GM21825 (cell line): Measurements from ENCODE around the gene FBLIM1.

Experiments
- ATAC-seq: cut with Tn5 transposase; IDR thresholded peaks from one replicate; pipeline ENCODE4 v1.9.1; 2021; ENCODE audit warnings: mild to moderate bottlenecking, moderate library complexity; ENCODE audit not compliant: unreplicated experiment

FBLIM1 gene

GRCh38 chr1:15744122-15744679 lies 14.4 kb upstream of the FBLIM1 start:
- no peak for ATAC-seq

DNA sequence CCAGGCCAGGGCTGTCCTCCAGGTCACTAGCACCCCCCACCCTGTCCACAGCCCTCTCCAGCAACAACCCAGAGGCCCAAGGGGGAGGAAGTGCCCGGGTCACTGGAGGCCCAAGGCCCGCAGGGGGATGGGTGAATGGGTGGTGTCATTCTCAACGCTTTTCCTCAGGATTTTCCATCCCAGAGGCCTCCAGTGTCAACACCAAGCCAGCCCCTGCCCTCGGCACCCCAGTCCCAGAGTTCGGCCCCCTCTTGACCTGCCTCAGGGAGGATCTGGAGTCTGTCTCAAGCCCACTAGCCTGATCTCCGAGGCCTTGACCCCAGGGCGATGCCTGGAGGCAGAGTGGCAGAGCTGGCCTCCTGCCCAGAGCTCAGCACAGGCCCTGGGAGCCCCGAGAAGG lies 11.2 kb upstream of the FBLIM1 start:
- ATAC-seq, result no peak

DNA sequence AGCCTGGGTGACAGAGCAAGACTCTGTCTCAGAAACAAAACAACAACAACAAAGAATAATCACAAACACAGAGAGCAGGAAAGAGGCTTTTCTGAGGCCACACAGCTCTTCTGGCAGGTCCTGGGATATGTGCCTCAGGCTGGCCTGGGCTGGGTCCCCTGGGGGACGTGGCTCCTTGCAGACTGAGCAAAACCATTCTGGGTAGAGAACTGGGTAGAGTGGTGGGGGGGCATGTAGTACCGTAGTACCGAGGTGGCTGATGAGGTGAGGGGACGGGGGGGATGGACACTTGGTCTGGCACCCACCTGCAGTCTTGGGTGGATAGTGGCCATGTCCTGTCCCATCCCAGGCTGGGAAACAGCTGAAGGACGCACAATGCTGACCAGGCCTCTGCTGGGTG lies 10.3 kb upstream of the FBLIM1 start:
- no peak for ATAC-seq

DNA sequence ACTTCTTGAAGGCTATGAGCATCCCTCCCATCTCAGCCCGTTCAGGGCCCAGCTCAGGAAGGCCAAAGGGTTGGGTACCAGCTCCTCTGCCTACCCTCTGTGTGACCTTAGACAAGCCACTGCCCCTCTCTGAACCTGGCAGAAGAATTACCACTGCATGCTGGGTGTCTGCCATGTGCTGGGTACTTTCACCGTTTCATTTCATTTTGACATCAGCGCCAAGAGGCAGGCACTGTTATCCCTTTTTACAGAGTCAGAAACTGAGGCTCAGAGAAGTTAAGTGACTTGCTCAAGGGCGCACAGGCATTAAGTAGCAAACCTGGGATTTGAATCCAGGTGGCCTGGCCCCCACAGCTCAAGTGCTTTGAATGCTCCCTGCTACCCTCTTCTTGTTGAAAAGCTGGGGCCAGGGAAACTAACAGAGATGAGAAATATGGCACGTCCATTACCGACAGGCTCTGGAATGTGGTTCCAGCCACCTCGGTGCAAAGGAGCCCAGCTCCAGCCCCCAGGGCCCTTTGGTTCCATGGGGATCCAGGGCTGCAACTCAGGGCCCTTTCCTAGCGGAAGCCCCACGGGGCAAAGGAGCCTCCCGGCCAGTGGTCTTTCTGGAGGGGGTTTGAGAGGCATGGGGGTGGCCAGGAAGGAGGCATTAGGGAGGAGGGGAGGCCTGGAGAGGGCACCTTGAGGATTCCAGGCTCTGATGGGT lies 9.8 kb upstream of the FBLIM1 start:
- ATAC-seq, result no peak

DNA sequence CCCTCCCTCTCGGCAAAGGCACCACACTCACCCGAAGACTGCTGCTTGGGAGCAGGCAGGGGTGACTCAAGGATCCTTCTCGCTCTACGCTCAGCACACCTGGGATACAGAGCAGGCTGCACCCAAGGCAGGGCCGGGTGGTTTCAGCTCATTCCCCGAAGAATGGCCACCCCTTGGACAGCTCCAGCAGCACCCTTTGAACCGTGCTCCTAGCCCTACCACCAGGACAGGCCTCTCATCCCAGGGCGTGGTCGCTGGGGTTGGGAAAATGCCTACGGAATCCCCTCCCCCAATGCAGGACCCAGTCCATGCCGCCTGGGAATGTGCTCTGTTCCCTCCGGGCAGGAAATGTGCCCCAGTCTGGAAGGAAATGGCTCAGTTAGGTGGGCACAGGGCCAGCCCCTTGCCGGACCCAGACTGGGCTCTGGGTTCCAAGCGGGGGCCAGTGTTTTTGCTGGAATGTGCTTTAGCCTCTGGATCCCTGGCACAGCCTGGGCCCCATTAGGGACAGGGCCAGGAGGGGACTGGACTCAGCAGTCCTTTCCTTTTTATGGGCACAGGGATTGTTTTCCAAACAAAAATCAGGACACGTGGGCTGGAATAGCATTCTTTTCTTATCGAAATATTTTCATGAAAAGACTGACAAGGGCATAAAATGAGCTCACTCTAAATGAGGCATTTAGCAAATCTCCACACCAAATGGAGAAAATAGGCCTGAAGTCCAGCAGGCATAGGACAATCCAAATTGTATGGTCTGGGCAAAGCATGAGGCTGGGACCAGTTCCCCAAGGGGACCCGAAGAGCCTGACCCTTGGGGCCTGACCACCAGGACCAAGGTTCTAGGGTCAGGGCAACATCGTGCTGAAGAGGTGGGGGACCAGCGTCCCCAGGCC lies 8.9 kb upstream of the FBLIM1 start:
- ATAC-seq, result no peak

- no peak for ATAC-seq
These were observed 7.7 kb upstream of the FBLIM1 start for GRCh38 chr1:15750924-15751323.

DNA sequence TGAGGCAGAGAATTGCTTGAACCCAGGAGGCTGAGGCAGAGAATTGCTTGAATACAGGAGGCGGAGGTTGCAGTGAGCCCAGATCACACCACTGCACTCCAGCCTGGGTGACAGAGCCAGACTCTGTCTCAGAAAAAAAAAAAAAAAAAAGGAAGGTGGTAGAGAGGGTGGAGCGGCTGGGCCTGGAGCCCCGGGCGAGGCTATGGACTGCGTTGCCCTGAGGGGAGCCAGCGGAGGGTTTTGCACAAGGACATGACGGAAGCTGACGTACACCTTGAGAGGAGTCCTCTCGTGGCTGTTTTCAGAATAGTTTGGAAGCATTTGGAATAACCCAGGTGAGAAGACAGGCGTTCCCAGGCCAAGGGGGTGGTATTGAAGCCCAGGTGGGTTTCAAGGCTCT lies 6.9 kb upstream of the FBLIM1 start:
- no peak for ATAC-seq

GRCh38 chr1:15753776-15754175 lies 4.8 kb upstream of the FBLIM1 start:
- ATAC-seq, result no peak

DNA sequence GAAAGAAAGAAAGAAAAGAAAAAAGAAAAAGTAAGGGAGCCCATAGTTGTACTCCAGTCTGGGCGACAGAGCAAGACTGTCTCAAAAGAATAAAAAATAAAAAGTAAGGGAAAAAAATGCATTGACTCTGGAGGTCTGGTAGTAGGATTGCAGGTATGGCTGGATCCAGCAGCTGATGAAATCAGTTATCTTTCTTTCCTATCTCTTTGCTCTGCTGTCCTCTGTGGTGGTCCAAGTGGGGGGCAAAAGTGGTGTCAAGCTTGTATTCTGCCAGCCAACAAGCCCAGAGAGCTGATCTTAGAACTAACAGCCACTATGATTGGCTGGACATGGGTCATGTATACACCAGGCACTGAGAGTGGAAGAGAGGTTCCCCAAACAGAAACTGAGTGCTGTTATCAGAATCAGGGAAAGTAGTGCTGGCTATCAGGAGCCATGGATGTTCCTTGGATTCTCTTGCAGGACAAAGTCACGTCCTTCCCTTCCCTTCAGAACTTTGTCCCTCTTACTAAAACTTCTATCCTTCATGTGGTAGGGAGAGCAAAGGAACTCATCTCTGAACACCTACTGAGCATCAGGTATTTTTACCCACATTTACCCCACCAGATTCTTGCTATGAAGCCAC lies 3.5 kb upstream of the FBLIM1 start:
- ATAC-seq, result no peak

- no peak for ATAC-seq
These were observed 3.0 kb upstream of the FBLIM1 start for GRCh38 chr1:15755646-15756040.

- ATAC-seq, result no peak
These were observed 2.2 kb upstream of the FBLIM1 start for GRCh38 chr1:15756143-15757015.

DNA sequence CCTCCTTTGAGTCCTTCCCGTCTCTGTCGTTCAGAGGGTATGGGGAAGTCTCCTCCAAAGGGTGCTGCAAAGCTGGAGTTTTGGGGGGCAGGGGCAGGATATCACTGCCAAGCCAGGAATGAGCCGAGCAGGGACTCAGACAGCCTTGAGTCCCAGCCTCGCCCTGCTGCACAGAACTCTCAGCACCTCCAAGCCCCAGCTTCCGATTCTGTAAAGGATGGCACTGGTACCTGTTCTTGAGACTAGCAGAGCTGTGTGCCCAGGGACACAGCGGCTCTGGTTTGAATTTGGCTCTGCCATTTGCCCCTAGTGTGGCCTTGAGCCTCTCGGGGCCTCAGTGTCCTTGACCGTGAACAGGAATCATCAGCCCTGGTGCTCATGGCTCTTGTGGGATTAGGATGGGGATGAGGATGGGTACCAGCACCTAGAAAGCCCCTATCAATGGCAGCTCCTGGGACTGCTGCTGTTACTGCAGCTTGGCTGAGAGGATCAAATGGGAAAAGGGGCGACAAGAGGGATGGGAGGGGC lies 1.5 kb upstream of the FBLIM1 start:
- ATAC-seq, result no peak

DNA sequence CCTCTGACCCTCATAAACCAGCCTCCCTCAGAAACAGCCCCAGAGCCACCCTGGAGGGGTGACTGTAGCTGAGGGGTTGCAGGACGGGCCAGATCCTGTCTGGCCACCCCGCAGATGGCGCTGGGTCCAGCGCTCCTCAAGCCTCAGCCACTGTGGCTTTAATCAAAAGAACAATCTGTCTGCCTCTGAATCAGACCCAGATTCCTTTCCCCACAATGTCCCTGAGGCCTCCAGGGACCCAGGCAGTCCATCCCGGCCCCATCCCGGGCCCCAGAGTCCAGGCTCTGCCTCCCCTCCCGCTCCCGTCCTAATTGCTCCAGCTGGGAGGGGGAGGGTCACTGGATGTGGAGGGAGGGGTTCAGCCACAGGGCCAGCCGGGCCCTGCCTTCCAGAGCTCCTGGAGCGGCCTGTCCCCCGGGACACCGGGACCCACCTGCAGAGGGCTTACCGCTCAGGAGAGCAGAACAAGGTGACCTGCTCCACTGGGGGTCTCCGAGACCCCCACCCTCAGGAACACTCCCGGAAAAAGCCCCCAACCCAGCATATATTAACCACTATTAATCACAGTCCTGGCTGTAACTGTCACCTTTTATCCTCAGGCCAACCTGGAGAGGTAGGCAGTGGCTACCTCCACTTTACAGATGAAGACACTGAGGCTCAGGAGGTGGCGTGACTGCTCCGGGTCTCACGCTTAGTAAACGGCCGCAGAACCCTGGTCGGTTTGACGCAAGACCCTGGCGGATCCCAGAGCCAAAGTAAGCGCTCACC lies 836 bp upstream of the FBLIM1 start:
- ATAC-seq, result no peak

- ATAC-seq, result no peak
These were observed 512 bp downstream of the FBLIM1 start for GRCh38 chr1:15758953-15759661.

DNA sequence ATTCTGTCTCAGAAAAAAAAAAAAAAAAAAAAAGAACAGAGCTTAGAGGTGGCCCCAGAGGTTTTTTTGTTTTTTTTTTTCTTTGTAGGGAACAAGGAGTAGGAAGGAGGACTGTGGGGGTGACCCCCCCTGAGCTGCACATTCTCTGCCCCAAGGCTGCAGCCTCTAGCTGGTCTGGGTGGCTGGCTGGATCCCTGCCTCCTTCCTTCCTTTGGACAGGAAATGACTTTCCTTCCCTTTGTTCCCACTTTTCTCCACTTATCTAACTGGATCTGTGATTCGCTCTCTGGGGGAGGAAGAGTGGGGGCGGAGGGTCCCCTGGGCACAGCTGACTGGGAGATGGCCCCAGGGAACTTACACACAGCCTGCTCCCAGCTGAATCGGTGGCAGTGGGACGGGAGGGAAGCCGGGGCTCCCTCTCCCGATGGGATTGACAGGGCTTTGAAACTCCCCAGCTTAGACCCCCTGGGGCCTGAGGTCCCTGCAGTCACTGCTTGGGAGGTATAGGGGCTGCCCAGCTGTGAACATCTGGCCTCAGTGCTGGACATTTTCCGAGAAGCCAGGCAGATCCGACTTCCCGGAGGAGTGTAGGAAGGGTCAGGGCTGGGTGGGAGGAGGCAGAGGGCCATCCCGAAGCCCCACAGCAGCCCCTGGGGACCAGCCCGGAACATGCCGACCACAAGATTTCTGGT lies 2.1 kb downstream of the FBLIM1 start:
- no peak for ATAC-seq

DNA sequence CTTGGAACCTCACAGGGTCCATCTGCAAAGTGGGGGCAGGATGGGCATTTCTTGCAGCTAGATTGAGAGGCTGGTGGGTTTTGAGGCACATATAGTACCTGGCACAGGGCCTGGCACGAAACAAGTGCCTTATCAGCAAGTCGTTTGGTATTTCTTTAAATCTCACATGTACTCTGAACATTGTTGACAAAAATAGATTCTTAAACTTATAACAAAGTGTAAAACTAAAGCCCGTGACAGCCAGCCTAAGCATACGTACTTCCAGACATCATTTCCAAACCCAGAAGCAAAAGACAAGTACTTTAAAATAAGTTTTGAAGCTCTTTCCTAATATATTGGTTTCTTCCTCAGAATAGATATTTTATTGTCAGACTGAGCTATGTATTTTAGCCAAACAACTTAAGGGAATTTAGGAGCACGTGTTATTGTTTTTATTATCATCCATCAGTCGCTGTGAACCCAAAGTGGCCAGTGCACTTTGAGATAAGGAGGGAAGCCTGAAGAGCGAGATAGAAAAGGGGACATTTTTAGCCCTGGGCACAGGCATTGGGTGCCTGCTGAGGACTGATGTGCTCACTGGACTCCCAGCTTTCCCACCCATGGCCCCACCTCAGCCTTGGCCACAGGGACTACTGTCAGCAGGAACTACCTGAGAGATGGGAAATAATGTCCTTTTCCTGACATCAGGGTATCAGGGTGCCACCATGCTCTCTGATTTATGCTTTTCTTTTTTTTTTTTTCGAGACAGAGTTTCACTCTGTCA lies 3.0 kb downstream of the FBLIM1 start:
- ATAC-seq, result no peak

DNA sequence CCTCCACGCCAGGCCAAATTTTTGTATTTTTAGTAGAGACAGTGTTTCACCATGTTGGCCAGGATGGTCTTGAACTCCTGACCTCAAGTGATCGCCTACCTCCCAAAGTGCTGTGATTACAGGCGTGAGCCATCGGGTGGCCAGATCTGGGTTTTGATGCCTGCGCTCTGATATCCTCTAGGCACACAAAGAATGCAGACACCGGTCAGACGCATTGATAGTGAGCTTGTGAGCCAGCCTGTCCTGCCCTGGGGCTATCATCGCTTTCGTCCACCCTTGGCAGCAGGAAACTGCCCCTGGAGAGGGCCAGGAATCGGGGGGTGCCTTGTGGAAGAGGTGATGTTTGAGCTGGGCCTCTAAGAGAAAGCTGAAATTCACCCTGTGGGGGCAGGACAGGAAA lies 4.0 kb downstream of the FBLIM1 start:
- no peak for ATAC-seq
